ENCODE measurements around the gene LPIN3. TPM values are rescaled to one million over a fixed set of nuclear protein-coding genes. Genes with fewer than 3 reads are reported as not detected.

LPIN3 gene
- total and polyA plus RNA-seq, 12 donors: 1.8 to 49.7 (median 9.7) TPM

DNA sequence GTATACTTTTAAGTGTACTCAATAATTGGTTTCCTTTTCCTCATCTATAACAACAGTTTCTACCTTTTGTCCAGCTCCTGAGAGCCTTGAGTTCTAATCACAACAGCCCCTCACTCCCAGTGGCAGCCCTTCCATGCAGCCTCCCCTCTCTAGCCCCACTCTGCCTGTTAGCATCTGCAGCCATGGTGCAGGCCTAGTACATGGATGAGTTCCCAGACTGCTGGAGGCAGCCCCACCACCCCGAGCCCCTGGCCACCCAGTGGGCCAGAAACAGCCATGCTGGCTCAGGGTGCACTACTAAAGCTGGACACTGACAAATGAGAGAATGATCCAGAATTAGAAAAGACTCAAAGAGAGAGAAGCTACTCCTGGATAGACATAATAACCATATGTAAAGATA lies 9.7 kb upstream of the LPIN3 start:
- Histone ChIP-seq H3K4me1 (replicated peaks in 1 of 2) (peaks cover 14 to 18% of the 10 kb centered on the region in 2 donors), H3K9me3 (replicated peaks in 1 of 3) (no peaks in the 10 kb centered on the region), H3K4me3 (no peak overlapping the region), H3K27ac (no peak overlapping the region), H3K27me3 (no peaks in the 10 kb centered on the region), H3K36me3 (replicated peaks in 1 of 2) (no peaks in the 10 kb centered on the region)
- 91 to 100% (median 97%) methylated on average over 1 of the region's 1 CpG for WGBS, 4 donors
- TF ChIP-seq, protein P1, sequence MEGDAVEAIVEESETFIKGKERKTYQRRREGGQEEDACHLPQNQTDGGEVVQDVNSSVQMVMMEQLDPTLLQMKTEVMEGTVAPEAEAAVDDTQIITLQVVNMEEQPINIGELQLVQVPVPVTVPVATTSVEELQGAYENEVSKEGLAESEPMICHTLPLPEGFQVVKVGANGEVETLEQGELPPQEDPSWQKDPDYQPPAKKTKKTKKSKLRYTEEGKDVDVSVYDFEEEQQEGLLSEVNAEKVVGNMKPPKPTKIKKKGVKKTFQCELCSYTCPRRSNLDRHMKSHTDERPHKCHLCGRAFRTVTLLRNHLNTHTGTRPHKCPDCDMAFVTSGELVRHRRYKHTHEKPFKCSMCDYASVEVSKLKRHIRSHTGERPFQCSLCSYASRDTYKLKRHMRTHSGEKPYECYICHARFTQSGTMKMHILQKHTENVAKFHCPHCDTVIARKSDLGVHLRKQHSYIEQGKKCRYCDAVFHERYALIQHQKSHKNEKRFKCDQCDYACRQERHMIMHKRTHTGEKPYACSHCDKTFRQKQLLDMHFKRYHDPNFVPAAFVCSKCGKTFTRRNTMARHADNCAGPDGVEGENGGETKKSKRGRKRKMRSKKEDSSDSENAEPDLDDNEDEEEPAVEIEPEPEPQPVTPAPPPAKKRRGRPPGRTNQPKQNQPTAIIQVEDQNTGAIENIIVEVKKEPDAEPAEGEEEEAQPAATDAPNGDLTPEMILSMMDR (IDR thresholded peaks at IDR 0.05): no peak
- TF ChIP-seq POLR2A (IDR thresholded peaks at IDR 0.05): no peak
- intact Hi-C loops (cut with DNase I): loop anchor here in 1 of 2 donors (10.0 kb wide), 1 partner anchor 86 kb away; no protein-coding TSS in a partner anchor
- DNase-seq: peak in 2 of 7 donors; percentile 14 to 30

DNA sequence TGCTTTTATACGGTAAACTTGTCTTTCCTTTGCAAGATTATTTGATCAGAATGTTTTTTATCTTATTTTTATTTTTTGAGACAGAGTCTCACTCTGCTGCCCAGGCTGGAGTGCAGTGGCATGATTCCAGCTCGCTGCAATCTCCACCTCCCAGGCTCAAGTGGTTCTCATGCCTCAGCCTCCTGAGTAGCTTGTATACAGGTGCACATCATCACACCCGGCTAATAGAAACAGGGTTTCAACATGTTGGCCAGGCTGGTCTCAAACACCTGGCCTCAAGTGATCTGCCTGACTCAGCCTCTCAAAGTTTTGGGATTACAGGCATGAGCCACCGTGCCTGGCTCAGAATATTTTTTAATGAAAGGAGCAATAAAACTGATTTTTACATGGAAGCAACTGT lies 8.9 kb upstream of the LPIN3 start:
- no peak overlapping the region for H3K27ac ChIP-seq
- H3K4me3 ChIP-seq: no peak overlapping the region
- H3K4me1 ChIP-seq (replicated peaks in 1 of 2): peaks cover 14 to 18% of the 10 kb centered on the region in 2 donors
- no peak for DNase-seq
- 90 to 96% (median 93%) methylated on average over 3 to 4 of the region's 4 CpGs for WGBS, 4 donors
- no peaks in the 10 kb centered on the region for H3K36me3 ChIP-seq (replicated peaks in 1 of 2)
- no peaks in the 10 kb centered on the region for H3K9me3 ChIP-seq (replicated peaks in 1 of 3)
- intact Hi-C loops (cut with DNase I): loop anchor here in 1 of 2 donors (10.0 kb wide), 1 partner anchor 87 kb away; no protein-coding TSS in a partner anchor
- TF ChIP-seq POLR2A (IDR thresholded peaks at IDR 0.05): no peak
- TF ChIP-seq, protein P1 (IDR thresholded peaks at IDR 0.05): no peak
- no peaks in the 10 kb centered on the region for H3K27me3 ChIP-seq

DNA sequence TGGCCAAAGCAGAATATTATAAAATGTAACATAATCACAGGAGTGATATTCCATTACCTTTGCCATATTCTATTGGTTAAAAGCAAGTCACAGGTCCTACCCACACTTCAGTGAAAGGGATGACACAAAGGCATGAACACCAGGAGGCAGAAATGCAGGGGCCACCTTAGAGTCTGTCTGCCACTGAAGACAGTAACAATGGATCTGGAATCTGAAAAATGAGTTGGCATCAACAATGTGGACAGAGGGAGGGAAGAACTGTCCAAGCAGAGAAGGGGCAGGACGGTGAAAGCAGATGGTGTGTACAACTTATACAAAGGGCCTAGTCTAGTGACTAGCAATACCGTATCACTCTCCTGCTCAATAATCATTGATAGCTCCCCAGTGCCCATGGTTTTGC lies 6.6 kb upstream of the LPIN3 start:
- H3K27ac ChIP-seq: peak overlapping the region in 2 of 5 donors; percentile 60 to 64
- no peak for DNase-seq
- intact Hi-C loops (cut with DNase I): loop anchor here in 1 of 2 donors (10.0 kb wide), 1 partner anchor 89 kb away; no protein-coding TSS in a partner anchor

DNA sequence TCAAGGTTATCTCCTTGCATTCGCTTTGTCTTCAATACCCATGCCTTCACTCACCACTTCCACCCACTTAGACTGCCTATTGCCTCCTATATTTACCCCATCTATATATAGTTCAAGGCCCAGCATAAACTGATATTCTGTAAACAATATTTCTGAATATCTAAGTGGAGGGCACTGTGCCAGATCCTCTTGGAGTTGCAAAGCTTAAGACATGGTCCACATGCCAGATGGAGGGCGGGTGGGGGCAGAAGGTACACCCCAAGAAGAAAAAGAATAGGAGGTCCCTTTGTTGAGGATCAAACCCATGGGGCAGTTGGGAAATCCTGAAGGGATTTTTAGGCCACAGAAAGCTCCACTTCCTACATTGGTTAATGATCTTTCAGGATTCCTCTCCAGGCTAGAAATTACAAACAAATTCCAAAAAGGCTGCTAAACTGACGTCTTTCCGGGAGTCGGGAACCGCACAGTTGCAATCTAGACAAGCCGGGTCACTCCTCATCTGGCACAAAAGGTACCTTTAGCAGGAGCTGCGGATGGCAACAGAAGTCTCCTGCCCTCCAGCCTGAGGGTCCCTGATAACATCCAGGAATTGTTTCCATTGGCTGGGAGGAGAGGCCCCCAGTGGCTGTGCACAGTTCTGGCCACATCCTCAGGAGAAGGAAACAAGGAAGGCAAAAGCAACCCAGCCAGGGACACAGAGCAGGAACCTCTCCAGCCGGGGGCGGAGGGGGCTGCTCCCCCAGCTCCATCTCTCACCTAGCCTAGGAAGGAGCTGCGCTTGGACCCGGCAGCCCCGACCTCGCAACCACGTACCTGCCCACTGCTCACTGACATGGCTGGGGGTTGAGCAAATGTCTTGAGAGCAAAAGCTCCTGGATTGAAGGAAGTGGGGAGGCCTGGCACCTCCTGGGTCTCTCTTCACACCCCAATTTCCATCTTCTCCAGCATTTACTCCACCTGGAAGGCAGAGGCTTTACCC lies 5.9 kb upstream of the LPIN3 start:
- peak overlapping the region in 2 of 5 donors; percentile 60 to 64 for H3K27ac ChIP-seq
- H3K4me1 ChIP-seq (replicated peaks in 1 of 2): peaks cover 4 to 7% of the 10 kb centered on the region in 2 donors
- 68 to 86% (median 79%) methylated on average over 15 of the region's 15 CpGs for WGBS, 4 donors
- H3K27me3 ChIP-seq: no peaks in the 10 kb centered on the region
- H3K36me3 ChIP-seq (replicated peaks in 1 of 2): no peaks in the 10 kb centered on the region
- intact Hi-C loops (cut with DNase I): loop anchor here (5.0 to 10.0 kb wide), 3 partner anchors 90 to 162 kb away; no protein-coding TSS in a partner anchor
- H3K4me3 ChIP-seq: no peak overlapping the region
- DNase-seq: peak in 2 of 7 donors; percentile 29 to 32
- TF ChIP-seq, protein P1 (IDR thresholded peaks at IDR 0.05): peak in 1 of 6 experiments; percentile 3
- no peak for TF ChIP-seq POLR2A (IDR thresholded peaks at IDR 0.05)
- no peaks in the 10 kb centered on the region for H3K9me3 ChIP-seq (replicated peaks in 1 of 3)

More for the DNA sequence above, 6.6 kb upstream of the LPIN3 start:
- Histone ChIP-seq H3K27me3 (no peaks in the 10 kb centered on the region), H3K9me3 (replicated peaks in 1 of 3) (no peaks in the 10 kb centered on the region), H3K4me3 (no peak overlapping the region), H3K36me3 (replicated peaks in 1 of 2) (no peaks in the 10 kb centered on the region), H3K4me1 (replicated peaks in 1 of 2) (peaks cover 8 to 11% of the 10 kb centered on the region in 2 donors)
- TF ChIP-seq, protein P1 (IDR thresholded peaks at IDR 0.05): no peak
- TF ChIP-seq POLR2A (IDR thresholded peaks at IDR 0.05): no peak
- WGBS, 4 donors: 82 to 100% (median 96%) methylated on average over 2 of the region's 2 CpGs
